Endothelial cell of umbilical vein (primary cell): ENCODE data around the gene TRIM29. TPM values are rescaled to one million over a fixed set of nuclear protein-coding genes. Genes with fewer than 3 reads are reported as not detected.

ENCODE experiments used
- BruUV-seq: library from RNA; stranded (reverse); fragments of 400-500 nt; replicated peaks from 2 replicates; lab custom pipeline; 2021; lab: Mats Ljungman, UMichigan
- CTCF ChIA-PET: fragments of 300-600, 350-600 bp; sonication (Branson Sonifier 250); formaldehyde crosslinking; loops from one replicate; lab custom pipeline; 2021; ENCODE audit warnings: antibody characterized with exemption, inconsistent platforms; lab: Charles Lee
- POLR2A ChIA-PET: fragments of 300-600, 350-600 bp; sonication (Branson Sonifier 250); formaldehyde crosslinking; loops from one replicate; lab custom pipeline; 2021; ENCODE audit warnings: antibody characterized with exemption, inconsistent platforms; lab: Charles Lee
- DNase-seq: peaks from one replicate; pipeline ENCODE4 v3.0.0-alpha.2; 2011; ENCODE audit warnings: low read depth, low spot score
- FAIRE-seq: peaks from 2 replicates; lab custom pipeline; 2011; peaks lifted over from hg19 to GRCh38; lab: Jason Lieb, UNC
- H2AFZ ChIP-seq: 2 replicates; pipeline ENCODE4 v1.6.0; 2012; ENCODE audit warnings: low read depth, low read length, control low read depth, inconsistent platforms
- H3K27ac ChIP-seq: 2 replicates; pipeline ENCODE4 v1.5.1; 2011; ENCODE audit warnings: low read depth, mild to moderate bottlenecking, control low read depth, low read length, moderate library complexity; ENCODE audit not compliant: insufficient read depth
- H3K27me3 ChIP-seq, 2 experiments: 2 replicates each; pipeline versions ENCODE4 v1.6.0 to v1.6.1; 2011; ENCODE audit warnings: low read length in 2 of 2, mixed read lengths in 1 of 2; ENCODE audit not compliant: control insufficient read depth in 2 of 2, insufficient read depth in 2 of 2
- H3K36me3 ChIP-seq, 2 experiments: 2 replicates in 1 of 2; 3 replicates in 1 of 2; pipeline ENCODE4 v1.5.1; 2011; ENCODE audit warnings: low read length in 2 of 2, mild to moderate bottlenecking in 1 of 2, moderate library complexity in 1 of 2; ENCODE audit not compliant: control insufficient read depth in 2 of 2, insufficient read depth in 2 of 2; ENCODE audit errors: extremely low read depth in 1 of 2
- H3K4me1 ChIP-seq: 3 replicates; pipeline ENCODE4 v1.5.1; 2011; ENCODE audit warnings: mild to moderate bottlenecking, low read length; ENCODE audit not compliant: control insufficient read depth, insufficient read depth; ENCODE audit errors: extremely low read depth
- H3K4me2 ChIP-seq: 2 replicates; pipeline ENCODE4 v1.6.1; 2011; ENCODE audit warnings: low read length, control low read depth, mixed read lengths; ENCODE audit not compliant: insufficient read depth
- H3K4me3 ChIP-seq, 3 experiments: fragments of 200-600 bp in 1 of 3; sonication (generic), shearing (Covaris generic) in 1 of 3; replicated peaks in 1 of 3; 2 replicates each; pipeline ENCODE4 v1.5.1; 2011 to 2016; ENCODE audit warnings: control low read depth in 3 of 3, low read length in 3 of 3, mild to moderate bottlenecking in 2 of 3, inconsistent platforms in 1 of 3, low read depth in 1 of 3, moderate library complexity in 1 of 3; ENCODE audit not compliant: insufficient read depth in 1 of 3
- H3K79me2 ChIP-seq: 2 replicates; pipeline ENCODE4 v1.6.0; 2012; ENCODE audit warnings: low read length, inconsistent platforms; ENCODE audit not compliant: control insufficient read depth, insufficient read depth
- H3K9ac ChIP-seq: replicated peaks from 2 replicates; pipeline ENCODE3; 2011; ENCODE audit warnings: low read length, control low read depth; ENCODE audit not compliant: insufficient read depth; ENCODE audit errors: extremely low read depth
- H3K9me1 ChIP-seq: replicated peaks from 3 replicates; pipeline ENCODE4 v1.6.0; 2011; ENCODE audit warnings: mild to moderate bottlenecking, low read length; ENCODE audit not compliant: control insufficient read depth, insufficient read depth; ENCODE audit errors: extremely low read depth
- H3K9me3 ChIP-seq: replicated peaks from 2 replicates; pipeline ENCODE4 v1.5.1; 2012; ENCODE audit warnings: low read length, inconsistent platforms; ENCODE audit not compliant: control insufficient read depth, insufficient read depth
- H4K20me1 ChIP-seq: replicated peaks from 2 replicates; pipeline ENCODE3; 2011; ENCODE audit warnings: mild to moderate bottlenecking, low read length; ENCODE audit not compliant: control insufficient read depth, insufficient read depth; ENCODE audit errors: extremely low read depth
- CTCF ChIP-seq, 2 donors: IDR thresholded peaks; 1 replicate in 1 of 2; 2 replicates in 1 of 2; pipeline ENCODE4 v1.5.1; 2011; ENCODE audit warnings: low read length in 2 of 2, mild to moderate bottlenecking in 2 of 2, moderate library complexity in 2 of 2, control low read depth in 1 of 2, inconsistent platforms in 1 of 2, low read depth in 1 of 2; ENCODE audit not compliant: insufficient read depth in 1 of 2; ENCODE audit errors: extremely low read depth in 1 of 2
- EZH2 ChIP-seq: IDR thresholded peaks from 2 replicates; pipeline ENCODE4 v1.6.1; 2012; ENCODE audit warnings: borderline replicate concordance, low read depth, mild to moderate bottlenecking, moderate library complexity, low read length, inconsistent platforms; ENCODE audit not compliant: severe bottlenecking
- FOS ChIP-seq: IDR thresholded peaks from 2 replicates; pipeline ENCODE4 v1.6.1; 2011; ENCODE audit warnings: mild to moderate bottlenecking, low read length, moderate library complexity, borderline replicate concordance; ENCODE audit not compliant: insufficient read depth
- GATA2 ChIP-seq: IDR thresholded peaks from 2 replicates; pipeline ENCODE4 v1.7.0; 2011; ENCODE audit warnings: low read depth, mild to moderate bottlenecking, moderate library complexity, mixed read lengths, low read length; ENCODE audit not compliant: insufficient read length, insufficient read depth
- JUN ChIP-seq: IDR thresholded peaks from 2 replicates; pipeline ENCODE4 v1.6.1; 2011; ENCODE audit warnings: borderline replicate concordance, low read depth; ENCODE audit not compliant: insufficient read length, insufficient read depth
- MAX ChIP-seq: IDR thresholded peaks from 2 replicates; pipeline ENCODE4 v1.6.1; 2011; ENCODE audit not compliant: insufficient read depth, insufficient read length
- MYC ChIP-seq: IDR thresholded peaks from one replicate; pipeline ENCODE4 v1.6.1; 2011; ENCODE audit warnings: mild to moderate bottlenecking, low read depth, low read length
- POLR2A ChIP-seq: IDR thresholded peaks from 2 replicates; pipeline ENCODE4 v1.6.1; 2012; ENCODE audit warnings: low read depth, mild to moderate bottlenecking, control low read depth, low read length
- POLR2AphosphoS5 ChIP-seq: IDR thresholded peaks from 2 replicates; pipeline ENCODE4 v1.6.1; 2012; ENCODE audit warnings: low read depth, mild to moderate bottlenecking, control low read depth, low read length, moderate library complexity; ENCODE audit not compliant: insufficient read depth
- dilution Hi-C: fragments of 300-500 bp; cut with MboI; formaldehyde crosslinking; loops from one replicate; pipeline ENCODE4 v1.15.0; 2019; ENCODE audit warnings: low sequenced_read_pairs; ENCODE audit not compliant: extremely low pct_ligation_motif_present
- intact Hi-C: fragments of 100-400 bp; cut with micrococcal nuclease; formaldehyde crosslinking; loops from one replicate; pipeline ENCODE4 v1.10.0; 2022
- polyA plus RNA-seq, 4 experiments: library from polyadenylated mRNA; depleted of rRNA in 3 of 4; stranded (reverse) in 3 of 4; unstranded in 1 of 4; fragments of >200 nt; gene quantifications; 2 replicates each; pipeline versions ENCODE4 v1.2.1 to v1.2.3, GENCODE V29; 2011 to 2012; ENCODE audit warnings: missing spikeins in 1 of 4
- total RNA-seq: library from RNA; stranded (reverse); gene quantifications from 2 replicates; pipeline ENCODE4 v1.2.3, GENCODE V29; 2021

Gene TRIM29
- total and polyA plus RNA-seq, 2 donors (not counting 3 experiments of a cell fraction or from before 2014, with no cell fraction given): not detected

GRCh38 chr11:120090411-120090810, 47.5 kb downstream of the TRIM29 start:
- no peaks in the 10 kb centered on the region for H3K4me1 ChIP-seq
- no peak overlapping the region for H3K9ac ChIP-seq
- BruUV-seq: no TSS peak
- no peaks in the 10 kb centered on the region for H3K9me1 ChIP-seq
- no peak for DNase-seq
- no peaks in the 10 kb centered on the region for H3K36me3 ChIP-seq
- H3K4me2 ChIP-seq: no peak overlapping the region
- H3K27me3 ChIP-seq: no peaks in the 10 kb centered on the region
- POLR2A ChIA-PET: no interaction called here
- intact Hi-C loops: no loop called here
- FAIRE-seq: no peak
- no peaks in the 10 kb centered on the region for H3K79me2 ChIP-seq
- dilution Hi-C loops: no loop called here
- TF ChIP-seq JUN: no peak
- TF ChIP-seq EZH2: no peak
- TF ChIP-seq MYC: no peak
- TF ChIP-seq POLR2A: no peak
- no peak for TF ChIP-seq MAX
- TF ChIP-seq CTCF (IDR thresholded peaks at IDR 0.05; ENCODE audit: extremely low read depth in 1 of 2, insufficient read depth in 1 of 2, low read depth in 1 of 2, low read length in 2 of 2): no peak
- TF ChIP-seq FOS: no peak
- no peak for TF ChIP-seq GATA2
- TF ChIP-seq POLR2AphosphoS5: no peak
- H3K9me3 ChIP-seq: peaks cover 4% of the 10 kb centered on the region
- CTCF ChIA-PET: no interaction called here
- no peak overlapping the region for H3K4me3 ChIP-seq
- no peaks in the 10 kb centered on the region for H4K20me1 ChIP-seq
- H2AFZ ChIP-seq: no peak overlapping the region
- H3K27ac ChIP-seq: no peak overlapping the region
